HepG2 (cell line): ENCODE data around the gene TIMM10. TPM values are rescaled to one million over a fixed set of nuclear protein-coding genes. Genes with fewer than 3 reads are reported as not detected.

Source experiments
- ARHGAP35 ChIP-seq: sonication (generic); formaldehyde crosslinking; IDR thresholded peaks from 2 replicates; pipeline ENCODE4 v1.9.0; 2022; ENCODE audit warnings: mild to moderate bottlenecking, inconsistent platforms, moderate library complexity, missing genetic modification reagents, borderline replicate concordance
- ATF7-NPFF ChIP-seq: sonication (generic); formaldehyde crosslinking; IDR thresholded peaks from 2 replicates; pipeline ENCODE4 v1.8.1; 2023; ENCODE audit warnings: mild to moderate bottlenecking, low read depth, missing genetic modification reagents, moderate library complexity
- FOXO1 ChIP-seq: sonication (generic); formaldehyde crosslinking; IDR thresholded peaks from 2 replicates; pipeline ENCODE4 v1.4.0; 2020; ENCODE audit warnings: missing genetic modification reagents
- NFE2 ChIP-seq: sonication (generic); formaldehyde crosslinking; IDR thresholded peaks from 2 replicates; pipeline ENCODE4 v1.4.0; 2020; ENCODE audit warnings: missing genetic modification reagents
- RBM39 ChIP-seq: fragments of 200-400 bp; formaldehyde crosslinking; IDR thresholded peaks from one replicate; pipeline ENCODE4 v1.6.1; 2018; ENCODE audit warnings: antibody characterized with exemption, mild to moderate bottlenecking, low read depth, low read length; ENCODE audit not compliant: poor library complexity, severe bottlenecking
- SATB2 ChIP-seq: sonication (generic); formaldehyde crosslinking; IDR thresholded peaks from 2 replicates; pipeline ENCODE4 v1.5.0; 2020; ENCODE audit warnings: missing genetic modification reagents
- SCMH1 ChIP-seq: sonication (generic); formaldehyde crosslinking; IDR thresholded peaks from 2 replicates; pipeline ENCODE4 v1.9.0; 2021; ENCODE audit warnings: missing genetic modification reagents, mild to moderate bottlenecking, borderline replicate concordance
- SP1 ChIP-seq, 2 experiments: fragments of 450-650 bp in 1 of 2; sonication (generic) in 1 of 2; formaldehyde crosslinking in 1 of 2; IDR thresholded peaks; 2 replicates each; pipeline versions ENCODE4 v1.4.0 to v1.6.1; 2016 to 2020; ENCODE audit warnings: missing genetic modification reagents in 1 of 2
- TCF7 ChIP-seq: sonication (generic); IDR thresholded peaks from 2 replicates; pipeline ENCODE4 v1.6.1; 2016; ENCODE audit warnings: antibody characterized with exemption, low read depth
- TGIF2 ChIP-seq: IDR thresholded peaks from 2 replicates; pipeline ENCODE4 v1.6.1; 2016; ENCODE audit warnings: control low read depth, missing compliant biosample characterization
- ZBTB1 ChIP-seq: sonication (generic); formaldehyde crosslinking; IDR thresholded peaks from 2 replicates; pipeline ENCODE4 v1.4.0; 2020; ENCODE audit warnings: missing genetic modification reagents, borderline replicate concordance
- ZFYVE20 ChIP-seq: sonication (generic); formaldehyde crosslinking; IDR thresholded peaks from 2 replicates; pipeline ENCODE4 v1.8.0; 2023; ENCODE audit warnings: low read depth, mild to moderate bottlenecking, moderate library complexity, missing genetic modification reagents, borderline replicate concordance
- ZNF225 ChIP-seq: sonication (generic); formaldehyde crosslinking; IDR thresholded peaks from 2 replicates; pipeline ENCODE4 v1.4.0; 2020; ENCODE audit warnings: mild to moderate bottlenecking, missing genetic modification reagents
- ZNF253 ChIP-seq: sonication (generic); formaldehyde crosslinking; IDR thresholded peaks from 2 replicates; pipeline ENCODE4 v1.8.0; 2022; ENCODE audit warnings: mild to moderate bottlenecking, missing genetic modification reagents, borderline replicate concordance
- ZNF276 ChIP-seq: sonication (generic); formaldehyde crosslinking; IDR thresholded peaks from 2 replicates; pipeline ENCODE4 v1.4.0; 2020; ENCODE audit warnings: mild to moderate bottlenecking, low read depth, missing genetic modification reagents
- ZNF569 ChIP-seq: sonication (generic); formaldehyde crosslinking; IDR thresholded peaks from 2 replicates; pipeline ENCODE4 v1.5.0; 2020; ENCODE audit warnings: mild to moderate bottlenecking, missing genetic modification reagents, moderate library complexity, borderline replicate concordance
- ZNF597 ChIP-seq: sonication (generic); formaldehyde crosslinking; IDR thresholded peaks from 2 replicates; pipeline ENCODE4 v1.5.0; 2020; ENCODE audit warnings: missing genetic modification reagents
- ZNF660 ChIP-seq: sonication (generic); formaldehyde crosslinking; IDR thresholded peaks from 2 replicates; pipeline ENCODE4 v1.5.1; 2020; ENCODE audit warnings: mild to moderate bottlenecking, low read depth, missing genetic modification reagents, borderline replicate concordance
- polyA plus RNA-seq, 8 experiments: library from polyadenylated mRNA; depleted of rRNA in 3 of 8; stranded (reverse) in 7 of 8; unstranded in 1 of 8; fragments of >200 nt; fragmentation: Illumina TruSeq in 4 of 8; extraction: Trizol in 4 of 8; gene quantifications; 2 replicates each; pipeline versions ENCODE4 v1.2.1 to v1.2.3, GENCODE V29; 2011 to 2016; ENCODE audit warnings: low read depth in 4 of 8, missing spikeins in 1 of 8, mixed read lengths in 1 of 8; ENCODE audit not compliant: insufficient read depth in 1 of 8
- total RNA-seq, 5 experiments: library from RNA; depleted of rRNA; stranded (reverse); fragments of >200 nt; fragmentation: Illumina TruSeq; extraction: Trizol; gene quantifications; 2 replicates each; pipeline ENCODE4 v1.2.3, GENCODE V29; 2016; ENCODE audit warnings: low read depth in 1 of 5
- TF ChIP-seq, protein P1 (sequence below): sonication (generic); formaldehyde crosslinking; conservative IDR thresholded peaks from 2 replicates; pipeline ENCODE4 v1.4.0; 2020; ENCODE audit warnings: missing genetic modification reagents
- TF ChIP-seq, protein P2 (sequence below): sonication (generic); formaldehyde crosslinking; IDR thresholded peaks from 2 replicates; pipeline ENCODE4 v1.5.0; 2020; ENCODE audit warnings: mild to moderate bottlenecking, missing genetic modification reagents
- TF ChIP-seq, protein P3 (sequence below): sonication (generic); formaldehyde crosslinking; IDR thresholded peaks from 2 replicates; pipeline ENCODE4 v1.9.0; 2021; ENCODE audit warnings: missing genetic modification reagents, mild to moderate bottlenecking, borderline replicate concordance

TIMM10 gene
- total and polyA plus RNA-seq, 2 of the 13 experiments (the other 11 are each of a cell fraction or from before 2014, with no cell fraction given): 67.8 to 82.2 TPM

- no peak for TF ChIP-seq ZNF569
- no peak for TF ChIP-seq ZFYVE20 (CRISPR knock-in tag)
- peak; percentile 53; the same call in 1 of the 2 replicates for TF ChIP-seq SATB2 (CRISPR knock-in tag)
- TF ChIP-seq NFE2 (CRISPR knock-in tag): no peak
- no peak for TF ChIP-seq ZNF660
- peak; percentile 80; the same call in 1 of the 2 replicates for TF ChIP-seq ATF7-NPFF (CRISPR knock-in tag)
- TF ChIP-seq ZNF597: no peak
- TF ChIP-seq FOXO1 (CRISPR knock-in tag): no peak
- TF ChIP-seq, protein P1, sequence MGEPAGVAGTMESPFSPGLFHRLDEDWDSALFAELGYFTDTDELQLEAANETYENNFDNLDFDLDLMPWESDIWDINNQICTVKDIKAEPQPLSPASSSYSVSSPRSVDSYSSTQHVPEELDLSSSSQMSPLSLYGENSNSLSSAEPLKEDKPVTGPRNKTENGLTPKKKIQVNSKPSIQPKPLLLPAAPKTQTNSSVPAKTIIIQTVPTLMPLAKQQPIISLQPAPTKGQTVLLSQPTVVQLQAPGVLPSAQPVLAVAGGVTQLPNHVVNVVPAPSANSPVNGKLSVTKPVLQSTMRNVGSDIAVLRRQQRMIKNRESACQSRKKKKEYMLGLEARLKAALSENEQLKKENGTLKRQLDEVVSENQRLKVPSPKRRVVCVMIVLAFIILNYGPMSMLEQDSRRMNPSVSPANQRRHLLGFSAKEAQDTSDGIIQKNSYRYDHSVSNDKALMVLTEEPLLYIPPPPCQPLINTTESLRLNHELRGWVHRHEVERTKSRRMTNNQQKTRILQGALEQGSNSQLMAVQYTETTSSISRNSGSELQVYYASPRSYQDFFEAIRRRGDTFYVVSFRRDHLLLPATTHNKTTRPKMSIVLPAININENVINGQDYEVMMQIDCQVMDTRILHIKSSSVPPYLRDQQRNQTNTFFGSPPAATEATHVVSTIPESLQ (CRISPR knock-in tag): no peak
- TF ChIP-seq ZBTB1 (CRISPR knock-in tag): no peak
- TF ChIP-seq RBM39: peak; percentile 52
- TF ChIP-seq SP1 (IDR thresholded peaks at IDR 0.05): no peak
- no peak for TF ChIP-seq SP1 (CRISPR knock-in tag; IDR thresholded peaks at IDR 0.05)
- no peak for TF ChIP-seq SCMH1
- peak; percentile 37; the same call in 1 of the 2 replicates for TF ChIP-seq ZNF225 (CRISPR knock-in tag)
- no peak for TF ChIP-seq ARHGAP35 (CRISPR knock-in tag)
- TF ChIP-seq ZNF276 (CRISPR knock-in tag): no peak
- TF ChIP-seq, protein P2, sequence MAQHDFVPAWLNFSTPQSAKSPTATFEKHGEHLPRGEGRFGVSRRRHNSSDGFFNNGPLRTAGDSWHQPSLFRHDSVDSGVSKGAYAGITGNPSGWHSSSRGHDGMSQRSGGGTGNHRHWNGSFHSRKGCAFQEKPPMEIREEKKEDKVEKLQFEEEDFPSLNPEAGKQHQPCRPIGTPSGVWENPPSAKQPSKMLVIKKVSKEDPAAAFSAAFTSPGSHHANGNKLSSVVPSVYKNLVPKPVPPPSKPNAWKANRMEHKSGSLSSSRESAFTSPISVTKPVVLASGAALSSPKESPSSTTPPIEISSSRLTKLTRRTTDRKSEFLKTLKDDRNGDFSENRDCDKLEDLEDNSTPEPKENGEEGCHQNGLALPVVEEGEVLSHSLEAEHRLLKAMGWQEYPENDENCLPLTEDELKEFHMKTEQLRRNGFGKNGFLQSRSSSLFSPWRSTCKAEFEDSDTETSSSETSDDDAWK (CRISPR knock-in tag): no peak
- TF ChIP-seq ZNF253: peak; percentile 83; the same call in 1 of the 2 replicates
- TF ChIP-seq, protein P3, sequence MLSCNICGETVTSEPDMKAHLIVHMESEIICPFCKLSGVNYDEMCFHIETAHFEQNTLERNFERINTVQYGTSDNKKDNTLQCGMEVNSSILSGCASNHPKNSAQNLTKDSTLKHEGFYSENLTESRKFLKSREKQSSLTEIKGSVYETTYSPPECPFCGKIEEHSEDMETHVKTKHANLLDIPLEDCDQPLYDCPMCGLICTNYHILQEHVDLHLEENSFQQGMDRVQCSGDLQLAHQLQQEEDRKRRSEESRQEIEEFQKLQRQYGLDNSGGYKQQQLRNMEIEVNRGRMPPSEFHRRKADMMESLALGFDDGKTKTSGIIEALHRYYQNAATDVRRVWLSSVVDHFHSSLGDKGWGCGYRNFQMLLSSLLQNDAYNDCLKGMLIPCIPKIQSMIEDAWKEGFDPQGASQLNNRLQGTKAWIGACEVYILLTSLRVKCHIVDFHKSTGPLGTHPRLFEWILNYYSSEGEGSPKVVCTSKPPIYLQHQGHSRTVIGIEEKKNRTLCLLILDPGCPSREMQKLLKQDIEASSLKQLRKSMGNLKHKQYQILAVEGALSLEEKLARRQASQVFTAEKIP (CRISPR knock-in tag): no peak
- TF ChIP-seq TCF7: no peak
- TF ChIP-seq TGIF2 (CRISPR knock-in tag): no peak
Observed at GRCh38 chr11:57515332-57516060, 15.1 kb downstream of the TIMM10 start, which contains the start of gene SLC43A1 (continued).
